Measurements from ENCODE around the gene BRINP2. TPM values are rescaled to one million over a fixed set of nuclear protein-coding genes. Genes with fewer than 3 reads are reported as not detected.

BRINP2 gene
- total and polyA plus RNA-seq, 2 of the 13 experiments (the other 11 are each of a cell fraction or from before 2014, with no cell fraction given), result 0.08 to 0.20 TPM

- no peak for TF ChIP-seq ZFX (CRISPR knock-in tag; IDR thresholded peaks at IDR 0.05; ENCODE audit: low read depth)
- no peak for TF ChIP-seq ZNF597 (CRISPR knock-in tag; IDR thresholded peaks at IDR 0.05)
- TF ChIP-seq RNF219 (CRISPR knock-in tag; IDR thresholded peaks at IDR 0.05), result no peak
These were observed at the start of gene BRINP2 (continued) for GRCh38 chr1:177170756-177171535.

- H4K20me1 ChIP-seq (ENCODE audit: insufficient read depth, low read length), result no peaks in the 10 kb centered on the region
- H3K4me2 ChIP-seq (ENCODE audit: low read depth, low read length), result no peak overlapping the region
- DNase-seq (ENCODE audit: low spot score) (no peak), ATAC-seq (no peak), FAIRE-seq (no peak)
- H3K36me3 ChIP-seq (replicated peaks in 1 of 2; ENCODE audit: control insufficient read depth in 1 of 2, insufficient read depth in 2 of 2, low read length in 2 of 2), result no peaks in the 10 kb centered on the region
- no peak overlapping the region for H3K4me3 ChIP-seq (replicated peaks in 1 of 3; ENCODE audit: insufficient read depth in 1 of 3, low read depth in 2 of 3, low read length in 3 of 3)
- H3K27me3 ChIP-seq (ENCODE audit: control insufficient read depth in 1 of 2, insufficient read depth in 2 of 2, low read length in 2 of 2), result no peaks in the 10 kb centered on the region
- H3K9me3 ChIP-seq (ENCODE audit: low read length), result no peaks in the 10 kb centered on the region
- no TSS peak for BruUV-seq (replicated peaks)
- H3K9ac ChIP-seq (ENCODE audit: insufficient read depth, low read depth, low read length), result no peak overlapping the region
- ChIA-PET POLR2A (no interaction called here), CTCF (ENCODE audit: low intra/inter-chr PET ratio, low total read pairs) (no interaction called here)
- H3K4me1 ChIP-seq (ENCODE audit: insufficient read depth, low read length), result no peaks in the 10 kb centered on the region
- H3K79me2 ChIP-seq (ENCODE audit: insufficient read depth, low read length), result no peaks in the 10 kb centered on the region
- H2AFZ ChIP-seq (ENCODE audit: low read length), result no peak overlapping the region
- intact Hi-C loops (cut with micrococcal nuclease; ENCODE audit: unreplicated experiment), result no loop called here
- in situ Hi-C loops (cut with HindIII; ENCODE audit: extremely low pct_ligation_motif_present, low pct_unique_long_range_greater_than_20kb), result no loop called here
- no peak overlapping the region for H3K27ac ChIP-seq (ENCODE audit: extremely low read length, insufficient read depth, low read length)
- WGBS (ENCODE audit: low lambda C conversion rate), result 14% methylated on average over 11 of the region's 12 CpGs
- TF ChIP-seq MEIS1 (CRISPR knock-in tag; IDR thresholded peaks at IDR 0.05; ENCODE audit: borderline replicate concordance) (no peak), SMAD9 (CRISPR knock-in tag; IDR thresholded peaks at IDR 0.05) (no peak), HOXA9 (CRISPR knock-in tag; IDR thresholded peaks at IDR 0.05; ENCODE audit: borderline replicate concordance) (no peak), IKZF1 (IDR thresholded peaks at IDR 0.05) (no peak), GMEB2 (CRISPR knock-in tag; IDR thresholded peaks at IDR 0.05; ENCODE audit: low read depth) (no peak), ZNF704 (CRISPR knock-in tag; IDR thresholded peaks at IDR 0.05; ENCODE audit: borderline replicate concordance) (no peak), RNF2 (conservative IDR thresholded peaks at IDR 0.05; ENCODE audit: low read depth) (no peak), SP5 (CRISPR knock-in tag; IDR thresholded peaks at IDR 0.05; ENCODE audit: borderline replicate concordance, low read depth) (no peak), POGK (CRISPR knock-in tag; conservative IDR thresholded peaks at IDR 0.05) (no peak), ATAD3A (CRISPR knock-in tag; IDR thresholded peaks at IDR 0.05) (no peak)
These were observed 48.1 kb upstream of the BRINP2 start for GRCh38 chr1:177122461-177123251.
